Keratinocyte (primary cell): Measurements from ENCODE around the gene SAMD4B.

ENCODE experiments used
- CTCF ChIP-seq, 3 experiments: IDR thresholded peaks in 1 of 3; conservative IDR thresholded peaks in 1 of 3; optimal IDR thresholded peaks in 1 of 3; 2 replicates in 2 of 3; 3 replicates in 1 of 3; pipeline versions ENCODE3 to v1.5.1; 2011; ENCODE audit warnings: low read length in 3 of 3, mild to moderate bottlenecking in 3 of 3, moderate library complexity in 2 of 3, control low read depth in 1 of 3, inconsistent platforms in 1 of 3; ENCODE audit not compliant: insufficient read depth in 2 of 3; ENCODE audit errors: extremely low read depth in 1 of 3
- EZH2 ChIP-seq: IDR thresholded peaks from one replicate; pipeline ENCODE4 v1.6.1; 2012; ENCODE audit warnings: inconsistent platforms, mild to moderate bottlenecking, low read length, moderate library complexity

- TF ChIP-seq CTCF (optimal IDR thresholded peaks at IDR 0.05 in 1 of 3, IDR thresholded peaks at IDR 0.05 in 1 of 3, conservative IDR thresholded peaks at IDR 0.05 in 1 of 3; ENCODE audit: extremely low read depth in 1 of 3, insufficient read depth in 2 of 3, low read length in 3 of 3) (no peak), EZH2 (no peak)
Observed at GRCh38 chr19:39355253-39355652, 13.0 kb downstream of the SAMD4B start.
